Glomerular endothelial cell (primary cell): ENCODE results near the gene TMPRSS11D. TPM values are rescaled to one million over a fixed set of nuclear protein-coding genes. Genes with fewer than 3 reads are reported as not detected.

Source experiments
- total RNA-seq: library from RNA; depleted of rRNA; stranded (reverse); fragments of >200 nt; gene quantifications from 2 replicates; pipeline ENCODE4 v1.2.3, GENCODE V29; 2015

TMPRSS11D gene
- total RNA-seq, 1 donor from 2014 or later = not detected

Other genes with a start within 250 kb of the TMPRSS11D start
- gene UBA6, start 182.8 kb downstream of the TMPRSS11D start, total RNA-seq = 33.4 and 73.7 TPM in 2 replicates
- not detected in 2 replicates for gene GNRHR, start 129.6 kb downstream of the TMPRSS11D start, total RNA-seq
- not detected in 2 replicates for gene TMPRSS11A, start 79.5 kb upstream of the TMPRSS11D start, total RNA-seq
- not detected in 2 replicates for gene TMPRSS11F, start 245.9 kb upstream of the TMPRSS11D start, total RNA-seq